K562 (cell line): ENCODE data around the gene YLPM1. TPM values are rescaled to one million over a fixed set of nuclear protein-coding genes. Genes with fewer than 3 reads are reported as not detected.

Experiments
- ATAC-seq: fragments of 200-7000 bp; cut with Tn5 transposase; 3 replicates; pipeline ENCODE4 v1.9.1; 2020; ENCODE audit warnings: moderate library complexity
- BruUV-seq: library from RNA; stranded (reverse); fragments of 400-500 nt; replicated peaks from 2 replicates; lab custom pipeline; 2021; lab: Mats Ljungman, UMichigan
- CTCF ChIA-PET: fragments of 300-600 bp; formaldehyde crosslinking; extraction: SDS; loops from one replicate; lab custom pipeline; 2021; ENCODE audit warnings: low intra/inter-chr PET ratio; lab: Yijun Ruan, JAX
- POLR2A ChIA-PET: fragments of 300-600, 350-650 bp; sonication (Branson Sonifier 250); formaldehyde crosslinking; extraction: SDS; loops from one replicate; lab custom pipeline; 2021; ENCODE audit warnings: antibody characterized with exemption, inconsistent platforms; lab: Yijun Ruan, JAX
- DNase-seq, 4 experiments: peaks; one replicate each; pipeline versions ENCODE4 v3.0.0 to v3.0.0-alpha.2; 2011 to 2018; ENCODE audit warnings: low spot score in 3 of 4, mixed read lengths in 3 of 4; ENCODE audit errors: extremely low read depth in 1 of 4
- FAIRE-seq: peaks from 2 replicates; lab custom pipeline; 2011; peaks lifted over from hg19 to GRCh38; lab: Jason Lieb, UNC
- H2AFZ ChIP-seq: 2 replicates; pipeline ENCODE4 v1.6.0; 2011; ENCODE audit warnings: low read depth, low read length, control low read depth, inconsistent platforms
- H3K27ac ChIP-seq: fragments of 200-600 bp; 3 replicates; pipeline ENCODE4 v1.8.0; 2011; ENCODE audit warnings: low read depth, mild to moderate bottlenecking, control low read depth, inconsistent platforms, low read length, moderate library complexity, mixed read lengths; ENCODE audit errors: extremely low read depth
- H3K27me3 ChIP-seq, 2 experiments: fragments of 300-600 bp in 1 of 2; 2 replicates in 1 of 2; 3 replicates in 1 of 2; pipeline versions ENCODE4 v1.6.0 to v1.8.0; 2011; ENCODE audit warnings: inconsistent platforms in 2 of 2, low read length in 2 of 2, mild to moderate bottlenecking in 1 of 2, mixed read lengths in 1 of 2, moderate library complexity in 1 of 2; ENCODE audit not compliant: control insufficient read depth in 2 of 2, insufficient read depth in 2 of 2
- H3K36me3 ChIP-seq: fragments of 300-600 bp; 3 replicates; pipeline ENCODE4 v1.8.0; 2011; ENCODE audit warnings: mild to moderate bottlenecking, low read length, inconsistent platforms; ENCODE audit not compliant: control insufficient read depth, insufficient read depth
- H3K4me1 ChIP-seq, 2 experiments: fragments of 200-600 bp in 1 of 2; replicated peaks in 1 of 2; 2 replicates in 1 of 2; 3 replicates in 1 of 2; pipeline versions ENCODE4 v1.5.1 to v1.8.0; 2011; ENCODE audit warnings: inconsistent platforms in 2 of 2, low read length in 2 of 2, mild to moderate bottlenecking in 1 of 2, mixed read lengths in 1 of 2, moderate library complexity in 1 of 2; ENCODE audit not compliant: control insufficient read depth in 2 of 2, insufficient read depth in 2 of 2
- H3K4me2 ChIP-seq: 2 replicates; pipeline ENCODE4 v1.6.1; 2011; ENCODE audit warnings: low read length, control low read depth, inconsistent platforms, mixed read lengths; ENCODE audit not compliant: insufficient read depth
- H3K4me3 ChIP-seq: fragments of 200-600 bp; sonication (generic), shearing (Covaris generic); 2 replicates; pipeline ENCODE4 v1.5.1; 2016; ENCODE audit warnings: control low read depth, inconsistent platforms
- H3K79me2 ChIP-seq: fragments of 200-600 bp; 3 replicates; pipeline ENCODE4 v1.8.0; 2011; ENCODE audit warnings: low read length, inconsistent platforms; ENCODE audit not compliant: control insufficient read depth, insufficient read depth
- H3K9ac ChIP-seq, 2 experiments: 2 replicates each; pipeline versions ENCODE4 v1.6.0 to v1.6.1; 2011; ENCODE audit warnings: low read depth in 2 of 2, low read length in 2 of 2, control low read depth in 1 of 2, inconsistent platforms in 1 of 2, mild to moderate bottlenecking in 1 of 2, mixed read lengths in 1 of 2; ENCODE audit not compliant: insufficient read depth in 1 of 2
- H3K9me1 ChIP-seq: one replicate; pipeline ENCODE4 v1.6.0; 2011; ENCODE audit warnings: inconsistent platforms, mild to moderate bottlenecking, low read length, moderate library complexity; ENCODE audit not compliant: control insufficient read depth, insufficient read depth
- H3K9me3 ChIP-seq: replicated peaks from 2 replicates; pipeline ENCODE4 v1.5.1; 2011; ENCODE audit warnings: low read depth, low read length, inconsistent platforms; ENCODE audit not compliant: control insufficient read depth, insufficient read depth
- H4K20me1 ChIP-seq: replicated peaks from 2 replicates; pipeline ENCODE4 v1.6.1; 2011; ENCODE audit warnings: low read length, inconsistent platforms, mixed read lengths; ENCODE audit not compliant: control insufficient read depth, insufficient read depth
- CBFA2T3 ChIP-seq: fragments of 450-650 bp; IDR thresholded peaks from 2 replicates; pipeline ENCODE4 v1.6.1; 2017
- CREM ChIP-seq: IDR thresholded peaks from 2 replicates; pipeline ENCODE4 v1.6.1; 2014; ENCODE audit warnings: antibody characterized with exemption, low read depth
- ESRRA ChIP-seq: fragments of 450-650 bp; IDR thresholded peaks from 2 replicates; pipeline ENCODE4 v1.6.1; 2014; ENCODE audit warnings: low read depth, mild to moderate bottlenecking, moderate library complexity, borderline replicate concordance
- HNRNPUL1 ChIP-seq: fragments of 200-400 bp; formaldehyde crosslinking; IDR thresholded peaks from 2 replicates; pipeline ENCODE4 v1.6.1; 2017; ENCODE audit warnings: low read length
- JUNB ChIP-seq: fragments of 450-650 bp; formaldehyde crosslinking; conservative IDR thresholded peaks from 2 replicates; pipeline ENCODE4 v1.4.0; 2020; ENCODE audit warnings: mild to moderate bottlenecking
- MEF2A ChIP-seq: IDR thresholded peaks from 2 replicates; pipeline ENCODE4 v1.6.1; 2011; ENCODE audit warnings: low read depth, mild to moderate bottlenecking, low read length, moderate library complexity; ENCODE audit not compliant: control insufficient read depth
- PKNOX1 ChIP-seq: fragments of 450-650 bp; IDR thresholded peaks from 2 replicates; pipeline ENCODE4 v1.6.1; 2016
- RBM39 ChIP-seq: fragments of 200-400 bp; formaldehyde crosslinking; optimal IDR thresholded peaks from 2 replicates; pipeline ENCODE3; 2018; ENCODE audit warnings: low read depth, low read length
- RCOR1 ChIP-seq, 2 experiments: IDR thresholded peaks; 2 replicates each; pipeline ENCODE4 v1.6.1; 2012; ENCODE audit warnings: low read depth in 2 of 2, low read length in 2 of 2, borderline replicate concordance in 1 of 2, improper control_type of control experiment in 1 of 2
- VEZF1 ChIP-seq: fragments of 200-800 bp; sonication (Bioruptor generic); IDR thresholded peaks from 2 replicates; pipeline ENCODE4 v1.6.1; 2017; ENCODE audit warnings: missing genetic modification characterization, missing compliant biosample characterization
- ZNF780A ChIP-seq: fragments of 250-450 bp; sonication (Bioruptor Pico); IDR thresholded peaks from 2 replicates; pipeline ENCODE4 v1.5.0; 2021; ENCODE audit warnings: mild to moderate bottlenecking
- ZSCAN29 ChIP-seq: fragments of 450-650 bp; IDR thresholded peaks from 2 replicates; pipeline ENCODE4 v1.6.1; 2017
- WGBS: fragments of 100-300 bp; shearing (Covaris generic); methylation state at CpG from one replicate; pipeline ENCODE4 v1.1.6; 2016; ENCODE audit warnings: low coverage, mixed read lengths; ENCODE audit not compliant: insufficient coverage; ENCODE audit errors: missing lambda C conversion rate; 5-methylcytosine and 5-hydroxymethylcytosine counted together
- in situ Hi-C: fragments of 300-500 bp; cut with MboI; formaldehyde crosslinking; loops from 4 replicates; pipeline ENCODE4 v1.15.0; 2018; ENCODE audit warnings: inconsistent platforms, mixed read lengths
- intact Hi-C: fragments of 100-400 bp; cut with micrococcal nuclease; formaldehyde crosslinking; loops from 2 replicates; pipeline ENCODE4 v1.14.2; 2022
- polyA plus RNA-seq, 8 experiments: library from polyadenylated mRNA; depleted of rRNA in 4 of 8; stranded (reverse) in 5 of 8; unstranded in 3 of 8; fragments of >200 nt; fragmentation: Nextera tagmentation in 2 of 8; fragmentation: Illumina TruSeq in 1 of 8; extraction: Ambion mirVana in 2 of 8; extraction: Trizol in 1 of 8; gene quantifications; 2 replicates each; pipeline versions ENCODE4 v1.2.1 to v1.2.3, GENCODE V29; 2011 to 2014; ENCODE audit warnings: inconsistent platforms in 1 of 8, missing spikeins in 1 of 8
- total RNA-seq, 7 experiments: library from RNA; depleted of rRNA in 6 of 7; stranded (reverse); fragments of >200 nt in 6 of 7; fragmentation: Illumina TruSeq in 2 of 7; extraction: Trizol in 2 of 7; gene quantifications; 2 replicates each; pipeline versions ENCODE4 v1.2.1 to v1.2.3, GENCODE V29; 2011 to 2021; ENCODE audit warnings: low replicate concordance in 1 of 7

Gene YLPM1
- total and polyA plus RNA-seq, 9 of the 15 experiments (the other 6 are each of a cell fraction or from before 2014, with no cell fraction given), result 7.2 to 32.7 (median 14.6) TPM

- H3K4me1 ChIP-seq, result peaks cover 0 to 6% of the 10 kb centered on the region in 2 experiments; a peak in 2 of 5 replicates
- no peak overlapping the region for H2AFZ ChIP-seq
- intact Hi-C loops, result no loop called here
- in situ Hi-C loops, result no loop called here
- H3K79me2 ChIP-seq, result peaks cover 71% of the 10 kb centered on the region
- no peak overlapping the region for H3K4me3 ChIP-seq
- H3K9ac ChIP-seq, result no peak overlapping the region
- no peaks in the 10 kb centered on the region for H3K27me3 ChIP-seq
- H3K36me3 ChIP-seq, result peaks cover 33% of the 10 kb centered on the region; the same call in 2 of the 3 replicates
- H3K4me2 ChIP-seq, result no peak overlapping the region
- POLR2A ChIA-PET, result interaction anchor here (0.5 to 1.5 kb wide), 6 partner anchors 11 to 558 kb away, joined by 3 to 5 read pairs (median 3); no protein-coding TSS in a partner anchor
- DNase-seq (peak in 1 of 4 experiments; percentile 19), FAIRE-seq (no peak), ATAC-seq (peak; percentile 53; the same call in 2 of the 3 replicates)
- no peaks in the 10 kb centered on the region for H3K9me1 ChIP-seq
- WGBS, result 1% methylated on average over 5 of the region's 5 CpGs
- BruUV-seq, result no TSS peak
- TF ChIP-seq VEZF1, result peak; percentile 19; the same call in 1 of the 2 replicates
- no peak for TF ChIP-seq ZSCAN29
- TF ChIP-seq RCOR1 (IDR thresholded peaks at IDR 0.05; ENCODE audit: borderline replicate concordance in 1 of 2, low read depth in 2 of 2, low read length in 2 of 2), result peak in 1 of 2 experiments; percentile 55; a peak in 1 of 4 replicates
- TF ChIP-seq JUNB (CRISPR knock-in tag), result no peak
- no peak for TF ChIP-seq HNRNPUL1
- TF ChIP-seq ZNF780A, result no peak
- peak; percentile 43; the same call in 1 of the 2 replicates for TF ChIP-seq CREM
- TF ChIP-seq PKNOX1, result peak; percentile 29; the same call in 1 of the 2 replicates
- TF ChIP-seq RBM39, result no peak
- TF ChIP-seq MEF2A, result no peak
- TF ChIP-seq CBFA2T3, result peak; percentile 46
- peak; percentile 43; the same call in 1 of the 2 replicates for TF ChIP-seq ESRRA
- no peak overlapping the region for H3K27ac ChIP-seq
- CTCF ChIA-PET, result no interaction called here
- no peaks in the 10 kb centered on the region for H3K9me3 ChIP-seq
- H4K20me1 ChIP-seq, result no peaks in the 10 kb centered on the region
These were observed 8.3 kb downstream of the YLPM1 start for GRCh38 chr14:74771399-74771798.
